Karpas-422 (cell line): ENCODE measurements around the gene ADCY5. TPM values are rescaled to one million over a fixed set of nuclear protein-coding genes. Genes with fewer than 3 reads are reported as not detected.

Experiments
- DNase-seq: peaks from one replicate; pipeline ENCODE4 v3.0.0-alpha.2; 2015
- H2AFZ ChIP-seq: fragments of 200-600 bp; sonication (generic); 2 replicates; pipeline ENCODE4 v1.6.1; 2014; ENCODE audit warnings: antibody characterized with exemption, low read length, mixed read lengths
- H3K27ac ChIP-seq: fragments of 200-600 bp; sonication (generic); 2 replicates; pipeline ENCODE4 v1.5.1; 2014; ENCODE audit warnings: mild to moderate bottlenecking, low read length, moderate library complexity
- H3K27me3 ChIP-seq: fragments of 200-600 bp; sonication (generic); 2 replicates; pipeline ENCODE4 v1.6.1; 2014; ENCODE audit warnings: low read length, mixed read lengths
- H3K36me3 ChIP-seq: fragments of 200-600 bp; sonication (generic); 2 replicates; pipeline ENCODE4 v1.6.1; 2014; ENCODE audit warnings: low read length, mixed read lengths; ENCODE audit not compliant: insufficient read depth
- H3K4me1 ChIP-seq: fragments of 200-600 bp; sonication (generic); 2 replicates; pipeline ENCODE4 v1.6.1; 2014; ENCODE audit warnings: mild to moderate bottlenecking, low read length, mixed read lengths
- H3K4me2 ChIP-seq: fragments of 200-600 bp; sonication (generic); 2 replicates; pipeline ENCODE4 v1.6.1; 2014; ENCODE audit warnings: low read length, low read depth, mild to moderate bottlenecking; ENCODE audit not compliant: poor library complexity, severe bottlenecking
- H3K4me3 ChIP-seq: fragments of 200-600 bp; sonication (generic); 2 replicates; pipeline ENCODE4 v1.5.1; 2014; ENCODE audit warnings: mild to moderate bottlenecking, antibody characterized with exemption, low read length, mixed read lengths
- H3K79me2 ChIP-seq: fragments of 200-600 bp; sonication (generic); 2 replicates; pipeline ENCODE4 v1.6.1; 2014; ENCODE audit warnings: mild to moderate bottlenecking, low read length, mixed read lengths
- H3K9ac ChIP-seq: fragments of 200-600 bp; sonication (generic); 2 replicates; pipeline ENCODE4 v1.6.0; 2014; ENCODE audit warnings: low read length
- H3K9me2 ChIP-seq: fragments of 200-600 bp; sonication (generic), shearing (Covaris generic); replicated peaks from 2 replicates; pipeline ENCODE4 v1.6.0; 2014; ENCODE audit warnings: mild to moderate bottlenecking, low read length, moderate library complexity; ENCODE audit not compliant: insufficient read depth
- H3K9me3 ChIP-seq: fragments of 300-700, 200-600 bp; sonication (generic); 2 replicates; pipeline ENCODE4 v1.6.1; 2014; ENCODE audit warnings: low read length, mixed read lengths
- H4K20me1 ChIP-seq: fragments of 200-600 bp; sonication (generic); 2 replicates; pipeline ENCODE4 v1.6.1; 2014; ENCODE audit warnings: mild to moderate bottlenecking, antibody characterized with exemption, low read length, low read depth; ENCODE audit not compliant: insufficient read depth
- total RNA-seq: library from RNA; depleted of rRNA; stranded (reverse); fragments of >200 nt; shearing (Covaris generic); gene quantifications from 2 replicates; pipeline ENCODE4 v1.2.3, GENCODE V29; 2014; ENCODE audit warnings: low replicate concordance

ADCY5 gene
- total RNA-seq, 1 experiment from 2014 or later: not detected

DNA sequence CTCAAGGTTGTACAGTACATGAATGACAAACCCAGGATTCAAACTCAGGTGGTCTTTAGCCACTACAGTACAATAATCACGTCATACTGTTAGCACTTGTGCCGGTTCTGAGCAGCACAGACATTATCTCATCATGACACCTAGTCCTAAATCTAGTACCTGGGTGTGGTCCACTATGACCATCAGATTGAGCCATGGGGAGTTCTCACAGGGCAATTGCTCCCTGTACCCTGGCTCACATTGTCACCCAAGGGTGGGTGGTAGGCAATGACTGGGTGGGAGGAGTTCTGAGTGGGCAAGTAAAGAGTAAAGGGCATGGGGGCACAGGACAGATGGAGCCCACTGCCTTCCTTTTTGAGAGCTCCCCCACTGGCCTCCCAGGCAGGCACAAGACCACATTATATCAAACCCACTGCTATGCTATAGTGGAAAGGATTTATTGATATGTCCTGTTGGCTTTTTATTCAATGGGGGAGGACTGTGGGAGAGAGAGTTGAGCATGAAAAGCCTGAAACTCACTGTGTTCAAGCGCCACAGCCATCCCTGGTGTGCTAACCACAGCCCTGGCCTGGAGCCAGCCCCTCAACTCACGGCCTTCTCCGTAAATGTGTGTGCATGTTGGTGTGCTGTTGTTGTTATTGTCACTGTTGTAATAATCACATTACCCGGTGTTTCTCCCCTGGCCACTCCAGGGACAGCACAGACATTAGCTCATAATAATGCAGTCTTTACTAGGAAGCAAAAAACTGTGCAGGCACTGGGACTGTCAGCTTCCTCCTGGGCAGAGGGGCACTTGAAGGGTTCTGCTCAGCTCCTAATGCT is 27.3 kb downstream of the ADCY5 start:
- no peak for DNase-seq
- Histone ChIP-seq H3K9ac (no peak overlapping the region), H3K79me2 (no peaks in the 10 kb centered on the region), H2AFZ (no peak overlapping the region), H3K36me3 (no peaks in the 10 kb centered on the region), H3K4me2 (no peak overlapping the region), H4K20me1 (no peaks in the 10 kb centered on the region), H3K9me2 (no peaks in the 10 kb centered on the region), H3K4me3 (no peak overlapping the region), H3K4me1 (no peaks in the 10 kb centered on the region), H3K27ac (no peak overlapping the region), H3K9me3 (no peaks in the 10 kb centered on the region), H3K27me3 (no peaks in the 10 kb centered on the region)

GRCh38 chr3:123420416-123420968 is 28.4 kb downstream of the ADCY5 start:
- Histone ChIP-seq H3K9me2 (no peaks in the 10 kb centered on the region), H3K4me1 (no peaks in the 10 kb centered on the region), H3K79me2 (no peaks in the 10 kb centered on the region), H3K4me3 (no peak overlapping the region), H3K36me3 (no peaks in the 10 kb centered on the region), H3K9me3 (no peaks in the 10 kb centered on the region), H3K27me3 (no peaks in the 10 kb centered on the region), H3K4me2 (no peak overlapping the region), H3K9ac (no peak overlapping the region), H3K27ac (no peak overlapping the region), H4K20me1 (no peaks in the 10 kb centered on the region), H2AFZ (no peak overlapping the region)
- no peak for DNase-seq

GRCh38 chr3:123419850-123420297 is 29.0 kb downstream of the ADCY5 start:
- no peaks in the 10 kb centered on the region for H3K9me3 ChIP-seq
- no peak overlapping the region for H3K9ac ChIP-seq
- H3K4me1 ChIP-seq: no peaks in the 10 kb centered on the region
- DNase-seq: no peak
- no peak overlapping the region for H3K4me3 ChIP-seq
- no peaks in the 10 kb centered on the region for H3K27me3 ChIP-seq
- H3K9me2 ChIP-seq: no peaks in the 10 kb centered on the region
- no peaks in the 10 kb centered on the region for H4K20me1 ChIP-seq
- H3K79me2 ChIP-seq: no peaks in the 10 kb centered on the region
- H3K27ac ChIP-seq: no peak overlapping the region
- no peaks in the 10 kb centered on the region for H3K36me3 ChIP-seq
- H2AFZ ChIP-seq: no peak overlapping the region
- no peak overlapping the region for H3K4me2 ChIP-seq

- H3K9ac ChIP-seq: no peak overlapping the region
- no peaks in the 10 kb centered on the region for H4K20me1 ChIP-seq
- H3K27me3 ChIP-seq: no peaks in the 10 kb centered on the region
- no peak overlapping the region for H3K4me3 ChIP-seq
- H3K4me2 ChIP-seq: no peak overlapping the region
- H3K79me2 ChIP-seq: no peaks in the 10 kb centered on the region
- H3K9me2 ChIP-seq: no peaks in the 10 kb centered on the region
- DNase-seq: no peak
- no peak overlapping the region for H3K27ac ChIP-seq
- no peaks in the 10 kb centered on the region for H3K36me3 ChIP-seq
- H3K9me3 ChIP-seq: no peaks in the 10 kb centered on the region
- no peak overlapping the region for H2AFZ ChIP-seq
- H3K4me1 ChIP-seq: no peaks in the 10 kb centered on the region
Observed at GRCh38 chr3:123419181-123419849, 29.6 kb downstream of the ADCY5 start.

DNA sequence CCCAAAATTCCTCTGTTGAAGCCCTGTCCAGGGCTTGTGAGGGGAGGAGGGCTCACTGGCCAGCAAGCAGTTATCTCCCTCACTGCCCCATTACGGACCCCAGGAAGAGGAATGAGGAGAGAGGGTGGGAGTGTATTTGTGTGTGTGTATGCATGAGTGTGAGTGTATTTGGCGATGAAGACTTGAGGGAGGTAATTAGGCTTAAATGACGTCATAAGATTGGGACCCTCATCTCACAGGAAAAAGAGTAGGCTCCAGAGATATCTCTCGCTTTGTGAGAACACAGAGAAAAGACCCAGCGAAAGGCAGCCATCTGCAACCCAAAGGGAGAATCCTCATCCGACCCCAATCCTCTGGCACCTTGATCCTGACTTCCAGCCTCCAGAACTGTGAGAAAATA is 32.2 kb downstream of the ADCY5 start:
- Histone ChIP-seq H2AFZ (no peak overlapping the region), H3K4me2 (no peak overlapping the region), H3K27ac (no peak overlapping the region), H3K9ac (no peak overlapping the region), H3K4me1 (no peaks in the 10 kb centered on the region), H3K9me3 (no peaks in the 10 kb centered on the region), H3K27me3 (no peaks in the 10 kb centered on the region), H4K20me1 (no peaks in the 10 kb centered on the region), H3K9me2 (no peaks in the 10 kb centered on the region), H3K4me3 (no peak overlapping the region), H3K36me3 (no peaks in the 10 kb centered on the region), H3K79me2 (no peaks in the 10 kb centered on the region)
- no peak for DNase-seq

GRCh38 chr3:123416173-123416572 is 32.7 kb downstream of the ADCY5 start:
- Histone ChIP-seq H3K4me2 (no peak overlapping the region), H3K9ac (no peak overlapping the region), H3K4me1 (no peaks in the 10 kb centered on the region), H3K9me3 (no peaks in the 10 kb centered on the region), H3K27ac (no peak overlapping the region), H3K9me2 (no peaks in the 10 kb centered on the region), H3K4me3 (no peak overlapping the region), H4K20me1 (no peaks in the 10 kb centered on the region), H3K79me2 (no peaks in the 10 kb centered on the region), H3K27me3 (no peaks in the 10 kb centered on the region), H3K36me3 (no peaks in the 10 kb centered on the region), H2AFZ (no peak overlapping the region)
- no peak for DNase-seq

- H3K4me1 ChIP-seq: no peaks in the 10 kb centered on the region
- no peak overlapping the region for H3K4me2 ChIP-seq
- H3K27ac ChIP-seq: no peak overlapping the region
- H4K20me1 ChIP-seq: no peaks in the 10 kb centered on the region
- DNase-seq: no peak
- H3K36me3 ChIP-seq: no peaks in the 10 kb centered on the region
- no peak overlapping the region for H3K4me3 ChIP-seq
- H3K9me2 ChIP-seq: no peaks in the 10 kb centered on the region
- no peak overlapping the region for H3K9ac ChIP-seq
- no peak overlapping the region for H2AFZ ChIP-seq
- no peaks in the 10 kb centered on the region for H3K79me2 ChIP-seq
- no peaks in the 10 kb centered on the region for H3K27me3 ChIP-seq
- no peaks in the 10 kb centered on the region for H3K9me3 ChIP-seq
Observed at GRCh38 chr3:123414973-123415775, 33.7 kb downstream of the ADCY5 start.
